WTC11 (cell line): Measurements from ENCODE around the gene WWC1. TPM values are rescaled to one million over a fixed set of nuclear protein-coding genes. Genes with fewer than 3 reads are reported as not detected.

ENCODE experiments used
- ATAC-seq: fragments of 200-7000 bp; cut with Tn5 transposase; 2 replicates; pipeline ENCODE4 v1.10.0; 2021; ENCODE audit warnings: mild to moderate bottlenecking, moderate library complexity
- CTCF ChIA-PET: fragments of 300-600 bp; sonication (Branson Sonifier 250); formaldehyde crosslinking; loops from one replicate; lab custom pipeline; 2021; ENCODE audit warnings: antibody characterized with exemption; lab: Charles Lee
- POLR2A ChIA-PET: fragments of 350-600 bp; sonication (Branson Sonifier 250); formaldehyde crosslinking; loops from one replicate; lab custom pipeline; 2021; ENCODE audit warnings: antibody characterized with exemption; lab: Charles Lee
- DNase-seq: peaks from one replicate; pipeline ENCODE4 v3.0.0; 2021; ENCODE audit warnings: low spot score
- H3K27ac Mint-ChIP-seq: 2 replicates; pipeline ENCODE4 v1.8.0; 2021; ENCODE audit warnings: mixed read lengths
- H3K27me3 Mint-ChIP-seq: 2 replicates; pipeline ENCODE4 v1.8.0; 2021; ENCODE audit warnings: low read depth, mild to moderate bottlenecking, moderate library complexity, mixed read lengths
- H3K36me3 Mint-ChIP-seq: 2 replicates; pipeline ENCODE4 v1.8.0; 2021; ENCODE audit warnings: mixed read lengths
- H3K4me1 Mint-ChIP-seq: 2 replicates; pipeline ENCODE4 v1.8.0; 2022; ENCODE audit warnings: mixed read lengths
- H3K4me3 Mint-ChIP-seq: 2 replicates; pipeline ENCODE4 v1.8.0; 2021; ENCODE audit warnings: mild to moderate bottlenecking, moderate library complexity, mixed read lengths
- H3K9me3 Mint-ChIP-seq: 2 replicates; pipeline ENCODE4 v1.8.0; 2021; ENCODE audit warnings: mixed read lengths
- AFF4 ChIP-seq: sonication (generic); formaldehyde crosslinking; IDR thresholded peaks from 2 replicates; pipeline ENCODE4 v1.8.1; 2023; ENCODE audit warnings: mild to moderate bottlenecking, missing genetic modification reagents, borderline replicate concordance
- ERG ChIP-seq: fragments of 250-450 bp; sonication (Bioruptor Pico); IDR thresholded peaks from 2 replicates; pipeline ENCODE4 v1.8.0; 2021; ENCODE audit warnings: mild to moderate bottlenecking
- ETV6 ChIP-seq: sonication (generic); formaldehyde crosslinking; IDR thresholded peaks from 2 replicates; pipeline ENCODE4 v1.8.1; 2022; ENCODE audit warnings: mild to moderate bottlenecking, missing genetic modification reagents
- GRHL2 ChIP-seq: fragments of 250-450 bp; sonication (Bioruptor Pico); IDR thresholded peaks from 2 replicates; pipeline ENCODE4 v1.8.0; 2022; ENCODE audit warnings: mild to moderate bottlenecking, moderate library complexity; ENCODE audit not compliant: insufficient replicate concordance, severe bottlenecking
- NFATC4 ChIP-seq: fragments of 250-450 bp; sonication (Bioruptor Pico); IDR thresholded peaks from 2 replicates; pipeline ENCODE4 v1.9.0; 2021; ENCODE audit warnings: mild to moderate bottlenecking
- RORB ChIP-seq: fragments of 250-450 bp; sonication (Bioruptor Pico); IDR thresholded peaks from 2 replicates; pipeline ENCODE4 v1.9.0; 2021; ENCODE audit warnings: mild to moderate bottlenecking
- SMAD4 ChIP-seq: sonication (generic); formaldehyde crosslinking; IDR thresholded peaks from 2 replicates; pipeline ENCODE4 v1.8.0; 2022; ENCODE audit warnings: mild to moderate bottlenecking, missing genetic modification reagents
- SOX15 ChIP-seq: fragments of 250-450 bp; sonication (Bioruptor Pico); IDR thresholded peaks from 2 replicates; pipeline ENCODE4 v1.9.0; 2021; ENCODE audit warnings: mild to moderate bottlenecking
- SP1 ChIP-seq: sonication (generic); formaldehyde crosslinking; conservative IDR thresholded peaks from 2 replicates; pipeline ENCODE4 v1.8.1; 2022; ENCODE audit warnings: missing genetic modification reagents
- ZBTB21 ChIP-seq: sonication (generic); formaldehyde crosslinking; IDR thresholded peaks from 2 replicates; pipeline ENCODE4 v1.8.1; 2023; ENCODE audit warnings: mild to moderate bottlenecking, missing genetic modification reagents, borderline replicate concordance
- ZNF317 ChIP-seq: sonication (generic); formaldehyde crosslinking; IDR thresholded peaks from 2 replicates; pipeline ENCODE4 v1.8.1; 2023; ENCODE audit warnings: low read depth, mild to moderate bottlenecking, moderate library complexity, missing genetic modification reagents, borderline replicate concordance
- ZNF423 ChIP-seq: fragments of 250-450 bp; sonication (Bioruptor Pico); IDR thresholded peaks from 2 replicates; pipeline ENCODE4 v2.1.2; 2022; ENCODE audit warnings: mild to moderate bottlenecking, moderate library complexity
- total RNA-seq: library from RNA; stranded (reverse); gene quantifications from 3 replicates; pipeline ENCODE4 v1.2.3, GENCODE V29; 2021
- TF ChIP-seq, protein P1 (sequence below): fragments of 250-450 bp; sonication (Bioruptor Pico); conservative IDR thresholded peaks from 2 replicates; pipeline ENCODE4 v1.9.0; 2021; ENCODE audit warnings: mild to moderate bottlenecking
- TF ChIP-seq, protein P2 (sequence below): fragments of 250-450 bp; sonication (Bioruptor Pico); IDR thresholded peaks from 2 replicates; pipeline ENCODE4 v1.9.0; 2021; ENCODE audit warnings: mild to moderate bottlenecking, borderline replicate concordance

WWC1 gene
- total RNA-seq, 1 experiment from 2014 or later = 48.4 TPM

DNA sequence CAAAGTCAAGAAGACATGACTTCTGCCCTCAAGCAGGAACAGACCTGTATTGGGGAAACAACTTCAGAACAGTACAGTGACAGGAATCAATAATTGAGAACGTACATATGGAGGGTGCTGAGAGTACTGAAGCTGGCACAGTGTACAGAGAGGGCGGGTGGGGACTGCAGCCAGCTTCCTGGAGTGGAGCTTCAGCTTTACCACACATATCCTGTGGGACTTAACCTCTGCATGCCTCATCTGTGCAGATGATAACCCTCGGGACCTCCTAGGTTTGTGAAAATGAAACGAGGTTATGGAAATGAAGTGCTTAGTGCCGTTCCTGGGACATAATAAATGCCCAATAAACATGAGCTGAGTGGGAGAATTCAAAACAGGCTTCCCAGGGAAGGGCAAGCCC lies 172.8 kb downstream of the WWC1 start:
- DNase-seq = no peak
- Mint-ChIP-seq H3K4me1 (no peaks in the 10 kb centered on the region), H3K27me3 (no peaks in the 10 kb centered on the region), H3K4me3 (no peak overlapping the region), H3K9me3 (no peaks in the 10 kb centered on the region), H3K27ac (no peak overlapping the region), H3K36me3 (peaks cover 51% of the 10 kb centered on the region)
- TF ChIP-seq ZBTB21 (CRISPR knock-in tag) = no peak
- no peak for TF ChIP-seq SOX15 (CRISPR knock-in tag)
- ATAC-seq = no peak
- ChIA-PET CTCF (no interaction called here), POLR2A (no interaction called here)

DNA sequence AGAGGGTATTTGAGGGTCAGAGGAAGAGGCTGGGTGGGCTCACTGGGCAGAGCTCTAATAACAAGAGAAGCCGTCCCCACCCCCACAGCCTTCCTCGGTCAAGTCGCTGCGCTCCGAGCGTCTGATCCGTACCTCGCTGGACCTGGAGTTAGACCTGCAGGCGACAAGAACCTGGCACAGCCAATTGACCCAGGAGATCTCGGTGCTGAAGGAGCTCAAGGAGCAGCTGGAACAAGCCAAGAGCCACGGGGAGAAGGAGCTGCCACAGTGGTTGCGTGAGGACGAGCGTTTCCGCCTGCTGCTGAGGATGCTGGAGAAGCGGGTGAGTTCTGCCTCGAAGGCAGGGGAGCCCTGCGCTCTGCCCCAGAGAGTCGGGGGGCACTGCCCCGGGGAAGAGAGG lies 173.2 kb downstream of the WWC1 start:
- TF ChIP-seq AFF4 (CRISPR knock-in tag) (no peak), RORB (CRISPR knock-in tag) (no peak), ZNF423 (CRISPR knock-in tag) (no peak), SMAD4 (CRISPR knock-in tag) (no peak), NFATC4 (CRISPR knock-in tag) (no peak)
- TF ChIP-seq, protein P1, sequence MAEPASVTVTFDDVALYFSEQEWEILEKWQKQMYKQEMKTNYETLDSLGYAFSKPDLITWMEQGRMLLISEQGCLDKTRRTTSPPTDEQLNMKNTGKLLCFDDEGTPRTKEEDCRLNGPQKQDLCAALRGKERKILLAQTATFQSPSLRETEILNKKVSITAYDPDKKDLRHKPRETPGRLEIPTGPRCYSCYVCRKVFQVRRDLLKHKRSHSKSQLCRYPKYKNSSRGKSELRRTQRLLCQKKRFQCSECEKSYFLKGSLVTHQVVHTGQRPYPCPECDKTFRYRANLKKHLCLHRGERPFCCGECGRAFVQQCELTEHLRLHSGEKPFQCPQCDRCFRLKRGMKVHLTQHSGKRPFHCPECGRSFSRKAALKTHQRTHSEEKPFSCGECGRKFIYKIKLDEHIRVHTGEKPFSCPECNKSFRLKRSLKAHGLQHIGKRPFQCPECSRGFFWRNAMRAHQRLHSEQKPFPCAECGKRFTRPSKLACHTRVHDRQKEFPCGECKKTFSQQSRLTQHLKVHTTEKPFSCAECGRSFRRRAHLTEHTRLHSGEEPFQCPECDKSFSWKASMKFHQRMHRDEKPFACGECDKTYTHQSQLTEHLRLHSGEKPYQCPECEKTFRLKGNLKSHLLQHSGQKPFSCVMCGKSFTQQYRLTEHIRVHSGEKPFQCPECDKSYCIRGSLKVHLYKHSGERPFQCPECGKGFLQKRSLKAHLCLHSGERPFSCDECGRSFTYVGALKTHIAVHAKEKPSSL = no peak

DNA sequence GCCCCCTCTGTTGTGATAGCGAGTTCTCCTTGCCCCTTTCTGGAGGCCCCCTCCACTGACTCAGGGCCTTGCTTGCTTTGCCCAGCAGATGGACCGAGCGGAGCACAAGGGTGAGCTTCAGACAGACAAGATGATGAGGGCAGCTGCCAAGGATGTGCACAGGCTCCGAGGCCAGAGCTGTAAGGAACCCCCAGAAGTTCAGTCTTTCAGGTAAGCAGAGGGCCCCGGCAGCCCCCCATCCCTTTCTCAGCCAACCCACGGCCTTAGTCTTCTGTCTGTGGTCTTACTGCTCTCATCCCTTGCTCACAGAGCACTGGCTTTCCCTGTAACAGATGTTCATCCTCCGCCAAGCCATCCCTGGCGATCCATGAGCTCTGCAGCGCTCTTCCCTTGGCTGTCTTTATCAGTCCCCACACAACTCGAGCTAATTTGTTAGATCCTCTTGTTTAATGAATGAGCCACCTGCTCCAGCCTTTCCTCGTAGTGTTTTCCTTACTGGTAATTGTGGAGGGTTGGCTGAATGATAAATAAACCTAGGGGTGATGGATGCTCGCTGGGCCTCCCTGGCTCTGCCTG lies 176.4 kb downstream of the WWC1 start:
- TF ChIP-seq, protein P2, sequence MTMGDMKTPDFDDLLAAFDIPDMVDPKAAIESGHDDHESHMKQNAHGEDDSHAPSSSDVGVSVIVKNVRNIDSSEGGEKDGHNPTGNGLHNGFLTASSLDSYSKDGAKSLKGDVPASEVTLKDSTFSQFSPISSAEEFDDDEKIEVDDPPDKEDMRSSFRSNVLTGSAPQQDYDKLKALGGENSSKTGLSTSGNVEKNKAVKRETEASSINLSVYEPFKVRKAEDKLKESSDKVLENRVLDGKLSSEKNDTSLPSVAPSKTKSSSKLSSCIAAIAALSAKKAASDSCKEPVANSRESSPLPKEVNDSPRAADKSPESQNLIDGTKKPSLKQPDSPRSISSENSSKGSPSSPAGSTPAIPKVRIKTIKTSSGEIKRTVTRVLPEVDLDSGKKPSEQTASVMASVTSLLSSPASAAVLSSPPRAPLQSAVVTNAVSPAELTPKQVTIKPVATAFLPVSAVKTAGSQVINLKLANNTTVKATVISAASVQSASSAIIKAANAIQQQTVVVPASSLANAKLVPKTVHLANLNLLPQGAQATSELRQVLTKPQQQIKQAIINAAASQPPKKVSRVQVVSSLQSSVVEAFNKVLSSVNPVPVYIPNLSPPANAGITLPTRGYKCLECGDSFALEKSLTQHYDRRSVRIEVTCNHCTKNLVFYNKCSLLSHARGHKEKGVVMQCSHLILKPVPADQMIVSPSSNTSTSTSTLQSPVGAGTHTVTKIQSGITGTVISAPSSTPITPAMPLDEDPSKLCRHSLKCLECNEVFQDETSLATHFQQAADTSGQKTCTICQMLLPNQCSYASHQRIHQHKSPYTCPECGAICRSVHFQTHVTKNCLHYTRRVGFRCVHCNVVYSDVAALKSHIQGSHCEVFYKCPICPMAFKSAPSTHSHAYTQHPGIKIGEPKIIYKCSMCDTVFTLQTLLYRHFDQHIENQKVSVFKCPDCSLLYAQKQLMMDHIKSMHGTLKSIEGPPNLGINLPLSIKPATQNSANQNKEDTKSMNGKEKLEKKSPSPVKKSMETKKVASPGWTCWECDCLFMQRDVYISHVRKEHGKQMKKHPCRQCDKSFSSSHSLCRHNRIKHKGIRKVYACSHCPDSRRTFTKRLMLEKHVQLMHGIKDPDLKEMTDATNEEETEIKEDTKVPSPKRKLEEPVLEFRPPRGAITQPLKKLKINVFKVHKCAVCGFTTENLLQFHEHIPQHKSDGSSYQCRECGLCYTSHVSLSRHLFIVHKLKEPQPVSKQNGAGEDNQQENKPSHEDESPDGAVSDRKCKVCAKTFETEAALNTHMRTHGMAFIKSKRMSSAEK (CRISPR knock-in tag) = no peak
- TF ChIP-seq ERG (CRISPR knock-in tag) (no peak), GRHL2 (no peak), ZNF317 (CRISPR knock-in tag) (no peak), ETV6 (no peak), SP1 (no peak)
- ATAC-seq (no peak), DNase-seq (no peak)
- Mint-ChIP-seq H3K36me3 (peaks cover 44% of the 10 kb centered on the region), H3K9me3 (no peaks in the 10 kb centered on the region), H3K27me3 (no peaks in the 10 kb centered on the region), H3K4me3 (no peak overlapping the region), H3K27ac (no peak overlapping the region), H3K4me1 (no peaks in the 10 kb centered on the region)
- ChIA-PET POLR2A (no interaction called here), CTCF (no interaction called here)

More for the DNA sequence above, 173.2 kb downstream of the WWC1 start:
- no peak for ATAC-seq
- POLR2A ChIA-PET = no interaction called here
- H3K9me3 Mint-ChIP-seq = no peaks in the 10 kb centered on the region
- no peaks in the 10 kb centered on the region for H3K27me3 Mint-ChIP-seq
- H3K27ac Mint-ChIP-seq = no peak overlapping the region
- H3K4me1 Mint-ChIP-seq = no peaks in the 10 kb centered on the region
- H3K36me3 Mint-ChIP-seq = peaks cover 52% of the 10 kb centered on the region
- no peak overlapping the region for H3K4me3 Mint-ChIP-seq
- CTCF ChIA-PET = no interaction called here
- DNase-seq = no peak
